GM19239 (cell line): ENCODE results near the gene ILF2.
"Not testable (repeated sequence)": the region's sequence is repeated elsewhere in the genome, so short reads cannot be mapped to it uniquely, and the experiment has no call there.

ENCODE experiments used
- DNase-seq: peaks from one replicate; pipeline ENCODE4 v3.0.0; 2011; ENCODE audit warnings: low spot score; ENCODE audit not compliant: insufficient read length
- FAIRE-seq: peaks from 2 replicates; lab custom pipeline; 2011; peaks lifted over from hg19 to GRCh38; lab: Jason Lieb, UNC

Gene ILF2

DNA sequence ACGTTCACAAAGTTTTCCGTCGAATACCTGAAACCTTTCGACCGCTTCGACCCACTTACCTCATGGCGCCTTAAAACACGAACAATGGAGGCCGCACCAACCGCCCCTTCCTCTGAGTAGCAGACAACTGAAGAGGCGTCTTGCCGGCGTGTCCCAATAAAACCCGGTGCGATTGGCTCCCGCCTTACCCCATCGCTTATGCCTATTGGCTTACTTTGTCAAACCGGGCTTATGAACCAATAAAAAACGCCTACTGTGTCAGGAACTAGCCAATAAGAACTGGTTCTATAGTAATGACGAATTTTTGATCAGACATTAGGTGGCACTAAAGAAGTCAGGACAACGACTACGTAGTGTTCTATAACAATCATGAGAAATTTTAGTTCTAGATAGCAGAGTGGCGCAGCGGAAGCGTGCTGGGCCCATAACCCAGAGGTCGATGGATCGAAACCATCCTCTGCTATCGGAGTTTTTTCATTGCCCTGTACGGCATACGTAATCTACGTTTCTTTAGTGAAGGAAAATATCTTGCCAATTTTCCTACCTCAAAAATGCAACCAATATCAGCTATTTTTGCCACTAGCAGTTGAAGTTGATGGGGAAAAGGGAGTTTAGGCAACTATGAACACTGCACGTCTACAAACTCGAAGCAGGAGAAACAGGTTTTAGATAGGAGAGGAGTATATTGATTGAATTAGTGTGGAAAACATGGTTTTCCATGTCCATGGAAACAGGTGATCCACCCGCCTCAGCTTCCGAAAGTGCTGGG lies at the start of gene ILF2:
Gene ILF2, minus strand, starts transcription at position 135 of the 769 bp plus-strand sequence. Its CDS starts 71 bp downstream, at position 64.
- peak; percentile 99 for FAIRE-seq
- DNase-seq: peak; percentile 89

DNA sequence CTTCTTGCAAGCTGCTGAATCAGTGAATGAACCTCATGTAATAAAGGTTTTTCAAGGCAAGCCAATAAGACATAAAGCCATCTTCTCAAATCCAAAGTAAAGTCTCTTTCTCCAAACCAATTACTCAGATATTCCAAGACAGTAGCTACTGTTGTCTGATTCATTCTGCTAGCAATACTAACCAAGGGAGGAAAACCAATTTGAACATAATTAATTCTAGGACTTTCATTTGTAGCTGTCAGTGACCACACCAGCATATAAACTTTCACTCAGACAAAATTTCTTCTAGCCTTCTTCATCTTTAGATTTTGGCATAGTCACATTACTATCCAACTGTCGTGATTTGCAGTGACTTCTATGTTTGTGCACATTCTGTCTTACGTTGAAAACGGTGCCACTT lies 46.5 kb upstream of the ILF2 start:
- no peak for DNase-seq
- no peak for FAIRE-seq

DNA sequence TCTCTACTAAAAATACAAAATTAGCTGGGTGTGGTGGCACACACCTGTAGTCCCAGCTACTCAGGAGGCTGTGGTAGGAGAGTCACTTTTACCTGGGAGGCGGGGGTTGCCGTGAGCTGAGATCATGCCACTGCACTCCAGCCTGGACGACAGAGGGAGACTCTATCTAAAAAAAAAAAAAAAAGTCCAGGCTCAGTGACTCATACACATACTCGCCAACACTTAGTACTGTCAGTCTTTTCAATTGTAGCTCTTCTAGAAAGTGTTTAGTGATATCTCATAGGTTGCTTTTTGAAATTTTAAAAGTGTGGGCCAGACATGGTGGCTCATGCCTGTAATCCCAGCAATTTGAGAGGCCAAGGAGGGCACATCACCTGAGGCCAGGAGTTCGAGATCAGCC lies 45.4 kb upstream of the ILF2 start:
- FAIRE-seq, DNase-seq: not testable (repeated sequence)

DNA sequence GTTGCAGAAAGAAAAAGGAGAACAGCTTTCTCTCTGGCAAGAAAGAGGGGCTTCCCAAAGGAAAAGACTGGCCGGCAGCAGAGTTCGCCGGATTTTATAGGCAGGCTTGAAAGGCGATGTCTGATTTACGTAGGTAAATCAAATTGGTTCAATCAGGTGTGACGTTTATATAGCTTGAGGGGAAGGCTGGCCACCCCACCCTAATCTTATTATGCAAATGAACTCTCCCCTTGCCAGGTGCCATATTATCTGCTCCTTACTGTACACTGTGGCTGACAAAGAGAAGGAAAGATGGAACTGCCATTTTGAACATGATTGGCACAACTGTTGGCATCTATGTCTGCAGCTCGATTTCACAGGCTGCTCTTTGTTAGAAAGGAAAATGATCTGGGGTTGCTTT lies 40.2 kb upstream of the ILF2 start:
- FAIRE-seq (no peak), DNase-seq (no peak)

DNA sequence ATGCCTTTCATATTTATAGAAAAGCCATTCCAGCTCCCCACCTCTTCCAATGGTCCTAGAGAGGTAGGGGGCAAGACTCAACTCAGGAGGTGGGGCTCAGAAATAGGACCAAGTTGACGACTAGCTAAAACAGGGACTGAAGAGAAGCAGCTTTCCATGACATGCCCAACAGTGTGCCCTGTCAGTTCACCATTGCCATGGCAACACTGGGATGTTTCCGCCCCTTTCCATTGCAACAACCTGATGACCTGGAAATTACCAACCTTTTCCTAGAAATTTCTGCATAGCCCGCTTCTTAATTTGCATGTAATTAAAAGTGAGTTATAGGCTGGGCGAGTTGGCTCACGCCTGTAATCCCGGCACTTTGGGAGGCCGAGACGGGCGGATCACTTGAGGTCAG lies 34.7 kb upstream of the ILF2 start:
- FAIRE-seq: no peak

DNA sequence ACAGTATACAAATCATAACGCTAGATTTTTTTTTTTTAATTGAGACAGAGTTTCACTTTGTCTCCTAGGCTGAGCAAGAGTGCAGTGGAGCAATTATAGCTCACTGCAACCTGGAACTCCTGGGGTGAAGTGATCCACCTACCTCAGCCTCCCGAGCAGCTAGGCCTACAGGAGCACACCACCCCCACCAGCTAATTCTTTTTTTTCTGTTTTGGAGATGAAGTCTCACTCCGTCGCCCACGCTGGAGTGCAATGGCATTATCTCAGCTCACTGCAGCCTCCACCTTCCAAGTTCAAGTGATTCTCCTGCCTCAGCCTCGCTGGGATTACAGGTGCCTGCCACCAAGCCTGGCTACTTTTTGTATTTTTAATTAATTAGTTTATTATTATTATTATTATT lies 29.0 kb upstream of the ILF2 start:
- FAIRE-seq (no peak), DNase-seq (no peak)

More for the DNA sequence above, 34.7 kb upstream of the ILF2 start:
- no peak for DNase-seq

DNA sequence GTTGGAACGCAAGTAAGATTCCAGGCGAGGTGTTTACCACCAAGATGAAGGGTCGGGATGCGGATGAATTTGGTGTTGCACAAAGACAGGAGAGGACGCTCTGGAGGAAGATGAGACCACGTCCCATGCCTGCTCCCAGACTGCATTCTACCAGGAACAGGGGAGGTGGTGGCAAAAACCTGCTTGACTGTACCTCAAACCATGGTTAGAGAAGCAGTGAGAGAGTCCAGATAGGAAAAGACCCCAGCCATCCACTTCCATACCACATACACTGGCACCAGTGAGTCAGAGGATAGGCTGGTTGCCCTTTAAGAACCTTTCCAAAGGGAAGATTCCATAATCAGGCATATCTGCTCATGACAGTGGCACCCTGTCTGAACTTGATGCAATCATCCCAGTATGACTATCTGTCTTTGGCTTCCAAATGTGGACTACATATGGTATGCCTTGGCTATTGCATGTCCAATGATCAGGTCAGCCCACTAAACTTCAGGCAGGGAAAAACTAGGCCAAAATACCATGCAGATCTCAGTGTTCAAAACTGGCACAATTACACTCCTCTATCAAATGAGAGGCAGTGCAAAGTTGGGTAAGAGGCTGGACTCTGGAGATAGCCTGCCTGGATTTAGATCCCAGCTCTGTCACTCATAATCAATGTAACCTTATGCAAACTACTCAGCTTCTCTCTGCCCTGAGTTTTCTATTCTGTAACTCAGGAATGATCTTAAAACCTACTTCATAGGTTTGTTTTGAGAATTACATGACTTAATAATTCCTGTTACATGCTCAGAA lies 28.3 kb upstream of the ILF2 start:
- no peak for DNase-seq

DNA sequence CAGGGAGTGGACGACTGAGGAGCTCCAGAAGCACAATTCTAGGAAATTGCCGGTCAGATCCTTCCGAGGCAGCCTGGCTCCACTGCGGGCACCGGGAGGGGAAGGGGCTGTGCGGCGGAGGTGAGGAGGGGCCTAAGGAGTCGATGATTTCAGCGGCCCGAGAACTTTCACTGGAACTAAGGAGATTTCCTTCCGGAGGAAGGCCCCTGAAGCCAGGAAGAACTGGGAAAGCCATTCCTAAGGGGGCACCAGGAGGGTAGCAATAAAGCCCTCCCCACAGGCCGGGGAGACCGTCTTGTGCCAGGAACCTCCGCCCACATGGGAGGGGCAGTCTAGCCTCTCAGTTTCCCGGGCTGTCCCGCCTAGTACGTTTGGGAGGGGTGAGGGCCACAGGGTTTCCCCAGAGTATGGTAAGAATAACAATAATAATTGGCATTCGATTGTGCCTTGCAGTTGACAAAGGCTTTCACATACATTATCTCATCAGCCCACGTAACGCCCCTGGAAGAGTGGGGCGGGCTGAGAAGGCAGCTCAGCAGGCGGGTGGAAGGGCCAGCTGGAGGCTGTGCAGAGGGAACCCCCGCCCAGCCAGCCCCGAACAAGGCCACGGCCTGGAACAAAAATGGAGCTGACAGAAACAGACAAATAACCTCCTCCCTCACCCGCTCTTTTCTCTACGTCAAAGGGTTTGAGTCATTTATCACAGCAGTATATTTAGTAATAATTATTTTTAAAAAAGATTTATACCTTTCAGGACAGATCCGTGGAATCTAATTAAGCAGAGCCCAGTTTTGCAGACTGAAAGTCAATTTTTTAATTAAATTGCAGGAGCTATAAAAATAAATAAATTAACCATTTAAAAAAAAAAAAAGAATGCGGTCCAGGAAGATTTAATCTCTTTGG lies 27.5 kb upstream of the ILF2 start:
- FAIRE-seq (peak; percentile 14), DNase-seq (no peak)

More for the DNA sequence above, 28.3 kb upstream of the ILF2 start:
- FAIRE-seq: no peak

DNA sequence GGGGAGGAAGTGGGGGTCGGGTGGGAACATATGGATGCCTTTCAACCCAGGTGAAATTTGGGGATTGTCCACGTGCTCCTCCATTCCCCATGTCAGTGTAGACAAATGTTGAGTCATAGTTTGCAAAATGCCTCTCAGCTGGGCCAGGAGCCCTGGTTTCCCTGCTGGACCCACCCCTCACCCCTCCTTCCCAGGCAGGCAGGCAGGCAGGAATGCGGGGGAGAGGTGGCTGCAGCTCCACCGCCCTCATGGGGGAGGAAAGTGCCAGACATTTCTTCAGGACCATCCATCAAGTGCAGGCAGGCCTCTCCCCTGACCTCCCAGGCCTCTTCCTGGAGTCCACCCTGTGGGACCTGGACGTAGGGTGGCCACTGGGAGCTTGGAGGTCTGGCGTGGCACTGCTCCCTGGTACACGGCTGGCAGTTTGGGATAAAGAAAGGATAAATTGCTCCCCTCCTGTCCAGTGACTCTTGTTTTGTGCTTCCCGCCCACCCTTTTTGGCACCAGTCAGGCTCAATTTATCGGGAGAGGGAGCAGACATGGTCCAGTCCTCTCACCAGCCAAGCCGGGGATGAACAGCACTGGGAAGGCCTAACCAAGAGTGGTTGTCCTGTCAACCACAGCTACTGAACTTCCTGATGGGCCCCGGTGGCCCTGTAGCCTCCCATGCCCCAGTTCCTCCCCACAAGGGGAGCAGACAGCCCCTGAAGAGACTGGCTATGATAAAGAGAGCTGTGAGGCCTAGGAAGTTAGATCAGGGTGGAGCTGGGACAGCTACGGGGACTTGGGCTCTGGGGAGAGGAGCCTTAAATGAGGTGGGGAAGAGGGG lies 26.6 kb upstream of the ILF2 start:
- DNase-seq (no peak), FAIRE-seq (no peak)

DNA sequence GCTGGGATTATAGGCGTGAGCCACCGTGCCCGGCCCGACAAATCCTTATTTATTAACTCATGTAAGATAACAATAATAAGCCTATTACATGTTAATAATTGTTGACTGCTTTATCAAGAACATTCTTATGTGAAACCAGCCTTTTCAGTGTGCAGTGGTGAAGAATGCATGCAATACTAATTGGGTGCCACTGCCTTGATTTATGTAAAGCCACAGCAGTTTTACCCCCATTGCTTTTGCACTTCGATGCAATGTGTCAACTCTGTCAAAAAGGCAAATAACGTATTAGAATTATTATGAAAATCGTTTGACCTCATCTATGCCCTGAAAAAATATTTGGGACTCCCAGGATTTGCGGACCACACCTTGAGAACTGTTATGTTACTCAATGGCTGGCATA lies 25.9 kb upstream of the ILF2 start:
- no peak for FAIRE-seq
- DNase-seq: no peak

DNA sequence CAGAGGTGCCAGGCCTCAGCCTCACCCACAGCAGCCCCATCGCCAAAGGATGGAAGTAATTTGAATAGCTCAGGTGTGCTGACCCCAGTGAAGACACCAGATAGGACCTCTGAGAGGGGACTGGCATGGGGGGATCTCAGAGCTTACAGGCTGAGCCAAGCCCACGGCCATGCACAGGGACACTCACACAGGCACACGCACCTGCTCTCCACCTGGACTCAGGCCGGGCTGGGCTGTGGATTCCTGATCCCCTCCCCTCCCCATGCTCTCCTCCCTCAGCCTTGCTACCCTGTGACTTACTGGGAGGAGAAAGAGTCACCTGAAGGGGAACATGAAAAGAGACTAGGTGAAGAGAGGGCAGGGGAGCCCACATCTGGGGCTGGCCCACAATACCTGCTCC lies 22.7 kb upstream of the ILF2 start:
- FAIRE-seq (no peak), DNase-seq (no peak)

DNA sequence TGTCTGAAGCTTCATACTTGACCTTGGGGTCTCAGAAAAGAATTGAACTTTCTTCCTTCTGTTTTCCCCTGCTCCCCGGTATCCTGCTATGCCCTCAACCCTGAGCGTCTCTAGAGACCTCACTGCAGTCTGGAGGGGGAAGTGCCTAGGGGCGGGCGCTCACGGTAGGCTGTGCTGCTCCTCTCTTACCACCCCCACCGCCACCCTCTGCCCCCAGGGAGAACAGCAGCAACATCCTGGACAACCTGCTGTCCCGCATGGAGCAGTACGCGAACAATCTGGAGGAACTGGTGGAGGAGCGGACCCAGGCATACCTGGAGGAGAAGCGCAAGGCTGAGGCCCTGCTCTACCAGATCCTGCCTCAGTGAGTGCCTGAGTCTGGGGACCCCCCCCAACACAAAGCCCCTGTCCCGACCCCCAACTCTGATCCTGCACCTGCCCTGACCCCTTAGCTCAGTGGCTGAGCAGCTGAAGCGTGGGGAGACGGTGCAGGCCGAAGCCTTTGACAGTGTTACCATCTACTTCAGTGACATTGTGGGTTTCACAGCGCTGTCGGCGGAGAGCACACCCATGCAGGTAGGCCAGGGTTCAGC lies 18.0 kb upstream of the ILF2 start:
- FAIRE-seq: no peak
- no peak for DNase-seq

DNA sequence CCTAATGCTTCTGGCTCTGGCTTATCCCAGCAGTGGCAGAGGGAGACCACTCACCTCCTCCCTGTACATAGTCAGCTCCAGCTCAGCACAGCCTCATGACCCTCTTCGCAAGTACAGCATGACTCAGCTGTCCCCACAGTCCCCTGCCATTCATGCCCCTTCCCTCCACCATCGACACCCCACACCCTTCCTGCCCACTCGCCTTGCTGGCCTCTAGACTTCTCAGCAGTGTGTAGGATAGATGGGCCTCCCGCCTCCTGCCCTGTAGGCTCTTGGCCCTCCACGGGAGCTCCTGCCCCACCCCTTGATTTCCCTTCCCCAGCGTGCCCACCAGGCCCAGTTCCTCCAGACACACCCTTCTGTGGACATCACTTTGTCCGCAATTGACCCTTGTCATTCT lies 17.5 kb upstream of the ILF2 start:
- no peak for FAIRE-seq
- no peak for DNase-seq

DNA sequence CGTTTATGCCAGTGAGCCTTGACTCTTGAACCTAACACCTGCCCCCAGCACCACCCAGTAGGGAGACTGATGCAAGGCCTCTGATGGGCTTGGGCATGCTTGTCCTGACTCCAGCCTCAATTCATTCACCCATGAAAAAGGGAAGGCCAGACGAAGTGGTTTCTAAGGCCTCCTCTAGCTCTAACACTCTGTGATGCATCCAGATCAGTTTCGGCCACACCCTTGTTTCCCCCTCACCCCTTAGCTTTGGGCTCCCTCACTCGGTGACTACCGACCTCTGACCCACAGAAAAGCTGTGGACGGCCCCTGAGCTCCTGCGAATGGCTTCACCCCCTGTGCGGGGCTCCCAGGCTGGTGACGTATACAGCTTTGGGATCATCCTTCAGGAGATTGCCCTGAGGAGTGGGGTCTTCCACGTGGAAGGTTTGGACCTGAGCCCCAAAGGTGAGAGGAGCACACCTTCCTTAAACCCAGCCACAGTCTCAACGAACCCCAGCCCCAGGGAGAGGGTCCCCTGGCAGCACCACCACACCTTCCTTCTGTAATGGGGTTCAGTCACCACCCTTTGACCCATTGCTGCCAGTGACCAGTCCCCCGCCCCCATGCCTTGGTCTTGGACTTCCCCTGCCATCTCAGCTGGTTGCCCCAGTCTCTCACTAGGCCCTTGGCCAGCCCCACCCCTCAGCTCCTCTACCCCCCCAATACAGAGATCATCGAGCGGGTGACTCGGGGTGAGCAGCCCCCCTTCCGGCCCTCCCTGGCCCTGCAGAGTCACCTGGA lies 16.7 kb upstream of the ILF2 start:
- FAIRE-seq (no peak), DNase-seq (no peak)

DNA sequence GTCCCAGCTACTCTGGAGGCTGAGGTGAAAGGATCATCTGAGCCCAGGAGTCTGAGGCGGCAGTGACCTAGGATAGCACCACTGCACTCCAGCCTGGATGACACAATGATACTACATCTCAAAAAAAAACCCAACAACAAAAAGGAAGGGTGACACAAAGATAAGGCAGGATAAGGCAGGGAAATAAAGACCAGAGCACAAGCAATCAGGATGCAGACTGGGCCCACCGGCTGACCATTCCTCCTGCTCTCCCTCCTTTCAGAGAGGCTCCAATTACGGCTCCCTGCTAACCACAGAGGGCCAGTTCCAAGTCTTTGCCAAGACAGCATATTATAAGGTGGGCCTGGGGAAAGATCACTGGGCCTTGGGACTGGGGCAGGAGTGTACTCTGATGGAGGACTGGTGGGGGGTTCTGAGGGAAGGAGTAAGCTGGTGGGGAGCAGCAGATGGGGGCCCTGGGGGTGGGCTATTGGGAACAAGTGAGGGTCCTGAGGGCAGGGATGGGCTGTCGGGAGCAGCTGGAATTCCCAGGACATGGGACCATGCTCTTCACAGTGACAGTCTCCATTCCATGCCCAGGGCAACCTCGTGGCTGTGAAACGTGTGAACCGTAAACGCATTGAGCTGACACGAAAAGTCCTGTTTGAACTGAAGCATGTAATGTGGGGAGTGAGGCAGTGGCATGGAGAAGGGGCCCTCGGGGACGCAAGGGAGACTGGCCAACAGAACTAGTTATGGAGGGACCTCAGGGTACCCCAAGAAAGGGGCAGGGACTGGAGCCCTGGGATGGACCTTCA lies 14.9 kb upstream of the ILF2 start:
- DNase-seq (no peak), FAIRE-seq (no peak)

DNA sequence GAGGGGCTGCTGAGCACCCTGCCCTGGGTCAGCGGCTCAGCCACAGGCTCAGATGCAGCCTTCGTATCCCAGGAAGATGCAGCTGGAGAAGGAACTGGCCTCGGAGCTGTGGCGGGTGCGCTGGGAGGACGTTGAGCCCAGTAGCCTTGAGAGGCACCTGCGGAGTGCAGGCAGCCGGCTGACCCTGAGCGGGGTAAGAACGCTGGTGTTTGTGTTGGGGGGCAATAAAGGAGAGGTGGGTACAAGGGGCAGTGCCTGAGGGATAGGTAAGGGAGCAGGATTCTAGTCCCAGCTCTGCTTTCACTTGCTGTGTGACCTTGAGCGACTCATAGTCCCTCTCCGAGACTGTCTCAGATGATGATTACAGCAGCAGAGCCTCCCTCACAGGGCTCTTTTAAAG lies 14.1 kb upstream of the ILF2 start:
- FAIRE-seq (no peak), DNase-seq (no peak)

DNA sequence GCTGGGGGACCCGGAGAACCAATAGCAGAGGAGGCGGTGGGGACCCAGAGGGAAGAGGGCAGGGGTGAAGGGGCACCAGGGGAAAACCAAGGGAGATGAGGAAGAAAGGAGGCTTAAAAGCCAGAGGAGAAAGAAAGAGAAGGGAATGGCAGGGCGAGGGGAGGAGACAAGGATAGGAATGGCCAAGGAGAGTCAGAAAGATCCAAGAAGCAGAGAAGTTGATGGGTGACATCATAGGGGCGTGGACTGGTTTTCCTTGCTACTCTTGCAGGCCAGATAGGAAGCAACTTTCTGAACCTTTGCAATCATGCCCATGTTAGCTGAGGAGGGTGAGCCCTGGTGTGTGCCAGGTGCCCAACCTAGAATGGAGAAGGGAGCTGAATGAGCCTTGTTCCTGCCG lies 13.1 kb upstream of the ILF2 start:
- DNase-seq (no peak), FAIRE-seq (no peak)

DNA sequence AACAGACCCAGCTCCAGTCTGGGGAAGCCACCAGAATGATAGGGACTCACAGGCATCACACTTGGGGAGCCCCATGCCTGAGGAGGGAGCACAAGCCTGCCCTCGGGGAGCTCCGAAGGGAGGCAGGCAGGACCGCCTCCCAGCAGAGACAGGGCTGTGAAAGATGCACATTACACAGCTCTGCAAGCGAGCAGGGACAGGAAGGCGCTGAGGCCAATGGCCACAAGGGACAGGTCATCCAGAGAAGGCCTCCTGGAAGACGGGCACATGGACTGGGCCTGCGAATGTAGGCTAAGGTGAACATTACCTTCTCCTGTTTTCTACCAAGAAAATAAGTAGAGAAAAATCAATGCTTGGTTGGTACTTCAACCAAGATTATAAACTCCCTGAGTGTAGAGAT lies 11.9 kb upstream of the ILF2 start:
- no peak for DNase-seq
- no peak for FAIRE-seq
